Esophagus squamous epithelium (tissue), 5 donors: ENCODE results near the gene MXD3. TPM values are rescaled to one million over a fixed set of nuclear protein-coding genes. Genes with fewer than 3 reads are reported as not detected.

Experiments
- DNase-seq: peaks from one replicate; lab custom pipeline; 2025; lab: John Stamatoyannopoulos, UW
- H3K27ac ChIP-seq, 4 donors: fragments of 200-600 bp; sonication (generic); one replicate each; pipeline ENCODE4 v1.5.1; 2016 to 2019; ENCODE audit warnings: mild to moderate bottlenecking in 1 of 4
- H3K27me3 ChIP-seq, 4 donors: fragments of 200-600 bp; sonication (generic); 1 replicate in 3 of 4; 2 replicates in 1 of 4; pipeline versions ENCODE4 v1.5.1 to v1.6.0; 2017 to 2021; ENCODE audit warnings: antibody characterized with exemption in 1 of 4
- H3K36me3 ChIP-seq, 3 donors: fragments of 200-600 bp; sonication (generic); one replicate each; pipeline ENCODE4 v1.5.1; 2016 to 2019
- H3K4me1 ChIP-seq, 3 donors: fragments of 200-600 bp; sonication (generic); one replicate each; pipeline ENCODE4 v1.5.1; 2017 to 2019
- H3K4me3 ChIP-seq, 4 donors: fragments of 200-600 bp; sonication (generic); 1 replicate in 3 of 4; 2 replicates in 1 of 4; pipeline ENCODE4 v1.5.1; 2016 to 2019; ENCODE audit warnings: mild to moderate bottlenecking in 2 of 4, moderate library complexity in 1 of 4
- H3K9me3 ChIP-seq, 3 donors: fragments of 200-600 bp; sonication (generic); one replicate each; pipeline ENCODE4 v1.5.1; 2016 to 2019
- POLR2A ChIP-seq, 4 donors: fragments of 450-650 bp; IDR thresholded peaks; one replicate each; pipeline ENCODE4 v1.6.1; 2017; ENCODE audit warnings: antibody characterized with exemption in 4 of 4, mild to moderate bottlenecking in 4 of 4, moderate library complexity in 3 of 4
- WGBS, 2 donors: methylation state at CpG; one replicate each; pipeline ENCODE4 v1.1.5; 2018; 5-methylcytosine and 5-hydroxymethylcytosine counted together
- intact Hi-C: fragments of 100-400 bp; cut with DNase I; formaldehyde crosslinking; loops from one replicate; pipeline ENCODE4 v1.15.0; 2022
- total RNA-seq, 4 donors: library from RNA; depleted of rRNA; stranded (reverse); fragments of >200 nt; gene quantifications; one replicate each; pipeline ENCODE4 v1.1.0, GENCODE V29; 2016
- TF ChIP-seq, protein P1 (sequence below), 6 experiments: fragments of 450-650 bp in 4 of 6; fragments of 200-600 bp in 2 of 6; sonication (generic) in 2 of 6; IDR thresholded peaks; one replicate each; pipeline ENCODE4 v1.5.1; 2016 to 2019; ENCODE audit warnings: antibody characterized with exemption in 6 of 6, mild to moderate bottlenecking in 4 of 6, moderate library complexity in 4 of 6
- donor health status: DM: yes; HTN: yes; CAD: no.

MXD3 gene
- total RNA-seq, 4 donors from 2014 or later: 7.4 to 15.3 (median 9.5) TPM

GRCh38 chr5:177270653-177271052, 41.0 kb downstream of the MXD3 start:
- Histone ChIP-seq H3K36me3 (peaks cover 8 to 100% (median 13%) of the 10 kb centered on the region in 3 donors), H3K4me3 (no peak overlapping the region), H3K9me3 (no peaks in the 10 kb centered on the region), H3K27me3 (no peaks in the 10 kb centered on the region), H3K4me1 (peaks cover 0 to 14% (median 0%) of the 10 kb centered on the region in 3 donors), H3K27ac (no peak overlapping the region)
- DNase-seq: no peak
- WGBS, 2 donors: 70 to 82% methylated on average over 3 of the region's 3 CpGs
- no peak for TF ChIP-seq POLR2A (IDR thresholded peaks at IDR 0.05)
- TF ChIP-seq, protein P1, sequence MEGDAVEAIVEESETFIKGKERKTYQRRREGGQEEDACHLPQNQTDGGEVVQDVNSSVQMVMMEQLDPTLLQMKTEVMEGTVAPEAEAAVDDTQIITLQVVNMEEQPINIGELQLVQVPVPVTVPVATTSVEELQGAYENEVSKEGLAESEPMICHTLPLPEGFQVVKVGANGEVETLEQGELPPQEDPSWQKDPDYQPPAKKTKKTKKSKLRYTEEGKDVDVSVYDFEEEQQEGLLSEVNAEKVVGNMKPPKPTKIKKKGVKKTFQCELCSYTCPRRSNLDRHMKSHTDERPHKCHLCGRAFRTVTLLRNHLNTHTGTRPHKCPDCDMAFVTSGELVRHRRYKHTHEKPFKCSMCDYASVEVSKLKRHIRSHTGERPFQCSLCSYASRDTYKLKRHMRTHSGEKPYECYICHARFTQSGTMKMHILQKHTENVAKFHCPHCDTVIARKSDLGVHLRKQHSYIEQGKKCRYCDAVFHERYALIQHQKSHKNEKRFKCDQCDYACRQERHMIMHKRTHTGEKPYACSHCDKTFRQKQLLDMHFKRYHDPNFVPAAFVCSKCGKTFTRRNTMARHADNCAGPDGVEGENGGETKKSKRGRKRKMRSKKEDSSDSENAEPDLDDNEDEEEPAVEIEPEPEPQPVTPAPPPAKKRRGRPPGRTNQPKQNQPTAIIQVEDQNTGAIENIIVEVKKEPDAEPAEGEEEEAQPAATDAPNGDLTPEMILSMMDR (IDR thresholded peaks at IDR 0.05): no peak
- intact Hi-C loops: no loop called here

- Histone ChIP-seq H3K27me3 (no peaks in the 10 kb centered on the region), H3K9me3 (no peaks in the 10 kb centered on the region), H3K4me1 (peaks cover 0 to 14% (median 0%) of the 10 kb centered on the region in 3 donors), H3K4me3 (no peak overlapping the region), H3K36me3 (peaks cover 8 to 100% (median 16%) of the 10 kb centered on the region in 3 donors), H3K27ac (peak overlapping the region in 1 of 4 donors; percentile 20)
- 44 to 56% methylated on average over 3 of the region's 3 CpGs for WGBS, 2 donors
- no peak for TF ChIP-seq POLR2A (IDR thresholded peaks at IDR 0.05)
- TF ChIP-seq, protein P1 (IDR thresholded peaks at IDR 0.05): no peak
- intact Hi-C loops: no loop called here
- no peak for DNase-seq
Measured at GRCh38 chr5:177269976-177270375, 41.7 kb downstream of the MXD3 start.

DNA sequence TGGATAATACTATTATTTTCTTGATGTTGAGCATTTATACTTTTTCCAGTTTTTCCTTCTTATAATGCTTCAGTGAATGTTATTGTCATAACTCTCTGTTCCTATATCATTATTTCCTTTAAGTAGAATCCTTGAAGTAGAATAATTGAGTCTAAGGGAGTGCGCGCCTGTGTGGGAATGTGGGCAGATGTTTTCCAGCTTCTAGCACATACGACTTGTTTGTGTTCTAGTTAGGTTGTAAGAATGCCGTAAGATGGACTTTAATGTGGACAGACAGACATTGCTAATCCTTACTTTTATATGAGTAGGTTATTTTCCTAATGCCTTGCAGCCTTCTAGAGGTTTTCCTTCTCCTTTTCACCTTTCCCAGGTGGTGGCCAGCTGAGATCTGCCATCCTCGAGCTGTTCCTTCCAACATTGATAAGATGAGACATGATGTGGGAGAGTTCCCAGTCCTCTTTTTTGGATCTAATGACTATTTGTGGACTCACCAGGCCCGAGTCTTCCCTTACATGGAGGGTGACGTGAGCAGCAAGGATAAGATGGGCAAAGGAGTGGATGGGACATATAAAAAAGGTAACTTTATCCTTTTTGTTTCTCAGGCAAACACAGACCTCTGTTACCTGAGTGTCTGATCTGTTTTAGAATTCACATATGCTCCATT, 42.3 kb downstream of the MXD3 start:
- no peak for DNase-seq
- intact Hi-C loops: no loop called here
- no peaks in the 10 kb centered on the region for H3K27me3 ChIP-seq
- no peaks in the 10 kb centered on the region for H3K9me3 ChIP-seq
- peak overlapping the region in 1 of 4 donors; percentile 20 for H3K27ac ChIP-seq
- H3K4me1 ChIP-seq: peaks cover 0 to 14% (median 0%) of the 10 kb centered on the region in 3 donors
- WGBS, 2 donors: 90 to 92% methylated on average over 6 to 7 of the region's 7 CpGs
- TF ChIP-seq, protein P1 (IDR thresholded peaks at IDR 0.05): no peak
- TF ChIP-seq POLR2A (IDR thresholded peaks at IDR 0.05): no peak
- H3K36me3 ChIP-seq: peaks cover 8 to 100% (median 16%) of the 10 kb centered on the region in 3 donors
- H3K4me3 ChIP-seq: no peak overlapping the region

DNA sequence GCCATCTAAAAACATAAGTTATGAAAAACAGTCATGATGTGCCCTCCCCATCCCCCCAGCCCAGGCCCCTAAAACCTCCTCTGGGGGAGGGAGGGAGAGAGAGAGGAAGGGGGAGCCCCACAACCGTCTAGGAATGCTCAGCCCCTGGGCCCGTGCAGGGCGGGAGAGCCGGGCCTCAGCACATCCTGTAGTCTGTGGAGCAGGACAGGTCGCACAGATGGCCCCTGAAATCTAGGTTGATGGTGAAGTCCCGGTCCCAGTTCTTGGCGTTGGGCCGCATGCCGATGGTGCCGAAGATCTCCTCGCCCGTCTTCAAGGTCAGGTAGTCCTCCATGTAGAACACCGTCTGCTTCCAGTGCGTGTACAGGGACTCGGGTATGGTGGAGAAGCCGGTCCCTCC, 46.3 kb downstream of the MXD3 start:
- no peak for DNase-seq
- Histone ChIP-seq H3K27ac (no peak overlapping the region), H3K4me1 (peaks cover 0 to 14% (median 0%) of the 10 kb centered on the region in 3 donors), H3K9me3 (no peaks in the 10 kb centered on the region), H3K27me3 (no peaks in the 10 kb centered on the region), H3K4me3 (no peak overlapping the region), H3K36me3 (peaks cover 9 to 100% (median 23%) of the 10 kb centered on the region in 3 donors)
- no peak for TF ChIP-seq POLR2A (IDR thresholded peaks at IDR 0.05)
- WGBS, 2 donors: 84 to 93% methylated on average over 10 to 14 of the region's 16 CpGs
- intact Hi-C loops: no loop called here

DNA sequence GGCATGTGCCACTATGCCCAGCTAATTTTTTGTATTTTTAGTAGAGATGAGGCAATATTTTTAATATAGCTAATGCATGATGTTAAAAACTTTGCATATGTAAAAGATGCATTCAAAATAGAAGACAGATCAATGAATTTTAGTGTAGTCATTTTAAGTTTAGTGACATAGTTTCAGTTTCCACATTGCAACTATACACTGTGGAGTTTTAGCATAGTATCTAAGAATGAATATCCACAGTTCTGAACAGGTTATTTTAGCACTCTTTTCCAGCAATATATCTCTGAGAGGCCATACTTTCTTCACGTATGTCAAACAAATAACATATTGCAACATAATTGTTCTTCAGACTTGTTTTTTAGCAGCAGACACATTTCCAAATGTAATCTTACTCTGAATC, 47.5 kb downstream of the MXD3 start:
- H3K9me3 ChIP-seq: no peaks in the 10 kb centered on the region
- no peaks in the 10 kb centered on the region for H3K27me3 ChIP-seq
- DNase-seq: no peak
- 76 to 81% methylated on average over 1 of the region's 1 CpG for WGBS, 2 donors
- H3K36me3 ChIP-seq: peaks cover 11 to 100% (median 29%) of the 10 kb centered on the region in 3 donors
- intact Hi-C loops: no loop called here
- no peak for TF ChIP-seq POLR2A (IDR thresholded peaks at IDR 0.05)
- TF ChIP-seq, protein P1 (IDR thresholded peaks at IDR 0.05): no peak
- H3K4me1 ChIP-seq: peaks cover 0 to 2% (median 0%) of the 10 kb centered on the region in 3 donors
- H3K27ac ChIP-seq: no peak overlapping the region
- H3K4me3 ChIP-seq: no peak overlapping the region
